ENCODE results near the gene EFL1.

The EFL1 gene

DNA sequence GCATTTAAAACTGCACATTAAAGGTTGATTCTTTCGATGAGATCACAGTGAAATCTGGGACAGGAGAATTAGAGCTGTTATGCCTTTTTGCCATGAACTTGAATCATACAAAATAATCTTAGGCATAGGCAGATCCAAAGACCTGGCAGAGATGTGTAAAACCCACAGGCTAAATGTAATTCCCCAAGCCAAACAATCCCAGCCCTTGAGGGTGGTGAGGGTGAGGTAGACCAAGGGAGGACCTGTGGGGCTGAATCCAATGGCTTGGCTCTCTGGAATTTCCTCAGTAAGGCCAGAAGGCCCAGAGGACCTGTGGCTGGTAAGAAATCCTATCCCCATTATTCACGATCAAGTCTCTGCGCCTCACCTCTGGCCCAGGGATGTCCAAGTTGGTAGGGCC is 136.2 kb downstream of the EFL1 start:
- no peak for DNase-seq (ENCODE audit: low spot score)
- in situ Hi-C loops (cut with MboI; ENCODE audit: low pct_unique_long_range_greater_than_20kb, low sequenced_read_pairs, unreplicated experiment) = no loop called here
- TF ChIP-seq, protein P1, sequence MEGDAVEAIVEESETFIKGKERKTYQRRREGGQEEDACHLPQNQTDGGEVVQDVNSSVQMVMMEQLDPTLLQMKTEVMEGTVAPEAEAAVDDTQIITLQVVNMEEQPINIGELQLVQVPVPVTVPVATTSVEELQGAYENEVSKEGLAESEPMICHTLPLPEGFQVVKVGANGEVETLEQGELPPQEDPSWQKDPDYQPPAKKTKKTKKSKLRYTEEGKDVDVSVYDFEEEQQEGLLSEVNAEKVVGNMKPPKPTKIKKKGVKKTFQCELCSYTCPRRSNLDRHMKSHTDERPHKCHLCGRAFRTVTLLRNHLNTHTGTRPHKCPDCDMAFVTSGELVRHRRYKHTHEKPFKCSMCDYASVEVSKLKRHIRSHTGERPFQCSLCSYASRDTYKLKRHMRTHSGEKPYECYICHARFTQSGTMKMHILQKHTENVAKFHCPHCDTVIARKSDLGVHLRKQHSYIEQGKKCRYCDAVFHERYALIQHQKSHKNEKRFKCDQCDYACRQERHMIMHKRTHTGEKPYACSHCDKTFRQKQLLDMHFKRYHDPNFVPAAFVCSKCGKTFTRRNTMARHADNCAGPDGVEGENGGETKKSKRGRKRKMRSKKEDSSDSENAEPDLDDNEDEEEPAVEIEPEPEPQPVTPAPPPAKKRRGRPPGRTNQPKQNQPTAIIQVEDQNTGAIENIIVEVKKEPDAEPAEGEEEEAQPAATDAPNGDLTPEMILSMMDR (IDR thresholded peaks at IDR 0.05; ENCODE audit: extremely low read depth, insufficient read depth, missing control alignments) = no peak

DNA sequence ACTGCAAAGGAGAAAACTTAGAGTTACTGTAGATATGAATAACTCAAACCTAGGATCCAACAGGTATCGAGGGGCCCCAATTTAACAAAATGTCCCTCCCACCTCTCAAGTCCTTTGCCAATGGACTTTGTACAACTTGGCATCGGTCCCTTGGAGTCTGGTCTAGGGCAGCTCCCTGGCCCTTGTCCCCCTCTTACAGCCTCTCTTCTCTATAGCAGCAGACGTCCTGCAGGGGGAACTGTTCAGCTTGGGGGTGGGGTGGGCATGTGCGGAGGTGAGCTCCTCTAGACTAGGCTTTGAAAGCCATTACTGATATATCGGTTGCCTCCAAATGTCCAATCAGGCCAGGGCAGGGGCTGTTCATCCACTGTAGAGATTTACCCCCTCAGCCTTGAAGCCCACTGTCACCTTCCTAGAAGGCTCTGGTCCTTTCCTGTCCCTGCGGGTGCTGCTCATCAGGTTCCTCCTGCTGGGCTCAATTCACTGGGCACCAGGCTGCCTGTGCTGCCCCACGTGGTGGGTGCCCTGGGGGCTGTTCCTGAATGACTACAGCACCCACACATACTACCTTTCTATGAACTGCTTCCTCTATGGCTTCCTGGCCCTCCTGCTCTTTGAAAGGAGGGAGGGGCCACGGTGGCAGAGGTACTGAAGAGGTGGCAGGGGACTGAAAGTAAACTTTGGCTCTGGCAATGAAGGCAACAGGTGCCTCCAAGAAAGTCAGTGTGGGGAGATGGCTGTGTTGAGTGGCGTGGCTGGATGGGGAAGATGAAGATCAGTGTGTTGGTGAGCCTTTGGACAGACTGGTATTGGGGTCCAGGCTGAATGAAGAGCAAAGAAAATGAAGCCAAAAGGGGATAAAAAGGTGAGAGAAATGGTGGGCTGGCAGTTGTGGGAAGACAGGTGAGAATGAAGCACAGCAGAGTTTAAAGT is 137.9 kb downstream of the EFL1 start:
- TF ChIP-seq, protein P1 (IDR thresholded peaks at IDR 0.05; ENCODE audit: extremely low read depth, insufficient read depth, missing control alignments) = no peak
- in situ Hi-C loops (cut with MboI; ENCODE audit: low pct_unique_long_range_greater_than_20kb, low sequenced_read_pairs, unreplicated experiment) = no loop called here
- DNase-seq (ENCODE audit: low spot score) = no peak

DNA sequence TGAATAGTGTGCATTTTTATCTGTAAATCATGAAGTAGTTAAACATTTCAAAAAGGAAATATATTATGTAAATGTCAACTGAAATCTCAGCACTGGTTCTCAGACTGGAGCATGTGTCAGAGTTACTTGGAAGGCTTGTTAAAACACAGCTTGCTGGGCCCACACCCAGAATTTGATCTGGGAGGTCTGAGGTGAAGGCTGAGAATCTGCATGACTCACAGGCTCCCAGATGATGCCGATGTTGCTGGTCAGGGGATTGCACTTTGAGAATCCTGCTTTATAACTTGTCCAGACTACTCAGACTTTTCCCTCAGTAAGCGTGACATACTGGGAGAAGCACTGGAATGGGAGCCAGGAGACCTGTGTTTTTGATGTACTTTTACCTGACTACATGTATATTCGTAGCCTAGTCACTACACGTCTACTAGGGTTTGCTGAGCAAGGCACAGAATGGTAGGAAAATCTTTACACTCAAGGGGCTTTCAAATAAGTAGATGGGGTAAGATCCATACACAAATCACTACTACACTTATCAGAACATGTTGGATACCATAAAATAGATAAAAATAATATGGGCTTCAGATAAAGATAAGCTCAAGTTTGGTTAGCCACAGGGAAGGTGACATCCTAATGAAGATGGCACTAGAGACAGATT is 139.7 kb downstream of the EFL1 start:
- TF ChIP-seq, protein P1 (IDR thresholded peaks at IDR 0.05; ENCODE audit: extremely low read depth, insufficient read depth, missing control alignments) = no peak
- no peak for DNase-seq (ENCODE audit: low spot score)
- in situ Hi-C loops (cut with MboI; ENCODE audit: low pct_unique_long_range_greater_than_20kb, low sequenced_read_pairs, unreplicated experiment) = no loop called here

DNA sequence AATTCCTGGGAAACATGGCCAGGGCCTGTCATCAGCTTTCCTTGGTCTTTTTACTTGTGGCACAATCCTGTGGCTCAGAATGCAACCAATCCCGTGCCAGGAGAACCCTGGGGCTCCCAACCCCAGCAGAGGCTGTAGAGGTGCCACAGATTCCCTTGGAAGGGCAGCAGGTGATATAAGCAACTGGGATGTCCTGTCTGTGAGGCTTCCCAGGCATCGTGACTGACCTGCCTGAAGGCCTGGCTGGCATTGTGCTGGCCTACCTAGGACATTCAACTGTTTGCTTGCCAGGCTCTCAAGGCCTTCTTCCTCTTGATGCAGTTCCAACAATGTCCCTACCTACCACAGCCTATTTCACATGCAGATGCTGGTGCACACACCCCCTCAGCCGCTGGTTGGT is 144.5 kb downstream of the EFL1 start:
- in situ Hi-C loops (cut with MboI; ENCODE audit: low pct_unique_long_range_greater_than_20kb, low sequenced_read_pairs, unreplicated experiment) = no loop called here
- no peak for DNase-seq (ENCODE audit: low spot score)

DNA sequence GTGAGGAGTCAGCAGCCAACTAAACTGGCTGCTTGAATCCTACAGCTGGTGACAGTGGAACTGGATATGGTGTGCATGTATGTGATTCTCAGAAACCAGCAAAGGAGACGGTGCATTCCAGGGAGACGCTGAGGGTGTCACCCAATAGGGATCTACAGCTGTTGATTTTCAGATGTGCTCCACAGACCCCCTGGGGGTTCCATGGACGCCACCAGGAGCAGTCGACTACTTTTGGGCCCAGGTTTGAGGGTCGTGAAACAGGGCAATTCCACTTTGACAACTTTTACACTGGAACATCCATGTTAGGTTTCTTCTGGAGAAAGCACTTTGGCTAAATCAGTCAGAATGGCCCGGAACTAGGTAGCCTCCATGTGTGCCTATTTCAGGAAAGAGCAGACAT is 145.2 kb downstream of the EFL1 start:
- TF ChIP-seq, protein P1 (IDR thresholded peaks at IDR 0.05; ENCODE audit: extremely low read depth, insufficient read depth, missing control alignments) = no peak
- in situ Hi-C loops (cut with MboI; ENCODE audit: low pct_unique_long_range_greater_than_20kb, low sequenced_read_pairs, unreplicated experiment) = no loop called here

More for the DNA sequence above, 144.5 kb downstream of the EFL1 start:
- TF ChIP-seq, protein P1 (IDR thresholded peaks at IDR 0.05; ENCODE audit: extremely low read depth, insufficient read depth, missing control alignments) = no peak

DNA sequence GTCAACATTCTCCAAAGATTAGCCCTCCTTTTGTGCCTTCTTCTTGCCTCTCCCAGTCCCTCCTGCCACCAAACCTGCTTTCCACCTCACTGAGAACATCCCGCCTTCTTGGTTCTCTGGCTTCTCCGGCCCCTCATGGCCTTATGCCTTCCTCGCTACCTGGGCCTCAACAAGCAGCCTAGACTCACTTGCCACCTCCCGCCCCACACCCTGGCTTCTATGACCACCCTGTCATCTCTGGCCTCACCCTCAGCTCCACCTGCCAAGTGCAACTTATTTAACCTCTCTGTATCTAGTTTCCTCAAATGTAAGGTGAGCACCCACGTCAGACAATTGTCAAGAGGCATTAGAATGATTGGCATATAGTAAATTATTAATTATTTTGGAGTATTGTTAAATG is 147.9 kb downstream of the EFL1 start:
- TF ChIP-seq, protein P1 (IDR thresholded peaks at IDR 0.05; ENCODE audit: extremely low read depth, insufficient read depth, missing control alignments) = no peak
- in situ Hi-C loops (cut with MboI; ENCODE audit: low pct_unique_long_range_greater_than_20kb, low sequenced_read_pairs, unreplicated experiment) = no loop called here
- no peak for DNase-seq (ENCODE audit: low spot score)

More for the DNA sequence above, 145.2 kb downstream of the EFL1 start:
- no peak for DNase-seq (ENCODE audit: low spot score)

Data from GM13977 (cell line).